ENCODE results near the gene ERAL1. TPM values are rescaled to one million over a fixed set of nuclear protein-coding genes. Genes with fewer than 3 reads are reported as not detected.

ERAL1 gene
- total RNA-seq, 6 experiments from 2014 or later: 21.6 to 47.1 (median 23.4) TPM

GRCh38 chr17:28907709-28908475, 53.1 kb downstream of the ERAL1 start:
- H3K36me3 ChIP-seq: peaks cover 0 to 53% (median 18%) of the 10 kb centered on the region in 4 donors
- no peaks in the 10 kb centered on the region for H3K27me3 ChIP-seq
- intact Hi-C loops (cut with DNase I): no loop called here
- 81% methylated on average over 3 of the region's 3 CpGs for WGBS (ENCODE audit: insufficient coverage, low coverage, low lambda C conversion rate, missing lambda C conversion rate)
- peaks cover 0 to 30% (median 7%) of the 10 kb centered on the region in 4 donors for H3K4me1 ChIP-seq
- TF ChIP-seq, protein P1, sequence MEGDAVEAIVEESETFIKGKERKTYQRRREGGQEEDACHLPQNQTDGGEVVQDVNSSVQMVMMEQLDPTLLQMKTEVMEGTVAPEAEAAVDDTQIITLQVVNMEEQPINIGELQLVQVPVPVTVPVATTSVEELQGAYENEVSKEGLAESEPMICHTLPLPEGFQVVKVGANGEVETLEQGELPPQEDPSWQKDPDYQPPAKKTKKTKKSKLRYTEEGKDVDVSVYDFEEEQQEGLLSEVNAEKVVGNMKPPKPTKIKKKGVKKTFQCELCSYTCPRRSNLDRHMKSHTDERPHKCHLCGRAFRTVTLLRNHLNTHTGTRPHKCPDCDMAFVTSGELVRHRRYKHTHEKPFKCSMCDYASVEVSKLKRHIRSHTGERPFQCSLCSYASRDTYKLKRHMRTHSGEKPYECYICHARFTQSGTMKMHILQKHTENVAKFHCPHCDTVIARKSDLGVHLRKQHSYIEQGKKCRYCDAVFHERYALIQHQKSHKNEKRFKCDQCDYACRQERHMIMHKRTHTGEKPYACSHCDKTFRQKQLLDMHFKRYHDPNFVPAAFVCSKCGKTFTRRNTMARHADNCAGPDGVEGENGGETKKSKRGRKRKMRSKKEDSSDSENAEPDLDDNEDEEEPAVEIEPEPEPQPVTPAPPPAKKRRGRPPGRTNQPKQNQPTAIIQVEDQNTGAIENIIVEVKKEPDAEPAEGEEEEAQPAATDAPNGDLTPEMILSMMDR (IDR thresholded peaks at IDR 0.05): no peak
- TF ChIP-seq POLR2A (IDR thresholded peaks at IDR 0.05): no peak
- ATAC-seq (no peak), DNase-seq (no peak)
- H3K4me3 ChIP-seq: no peak overlapping the region
- H3K27ac ChIP-seq: peak overlapping the region in 2 of 3 donors; percentile 29 to 41
- no peaks in the 10 kb centered on the region for H3K9me3 ChIP-seq

DNA sequence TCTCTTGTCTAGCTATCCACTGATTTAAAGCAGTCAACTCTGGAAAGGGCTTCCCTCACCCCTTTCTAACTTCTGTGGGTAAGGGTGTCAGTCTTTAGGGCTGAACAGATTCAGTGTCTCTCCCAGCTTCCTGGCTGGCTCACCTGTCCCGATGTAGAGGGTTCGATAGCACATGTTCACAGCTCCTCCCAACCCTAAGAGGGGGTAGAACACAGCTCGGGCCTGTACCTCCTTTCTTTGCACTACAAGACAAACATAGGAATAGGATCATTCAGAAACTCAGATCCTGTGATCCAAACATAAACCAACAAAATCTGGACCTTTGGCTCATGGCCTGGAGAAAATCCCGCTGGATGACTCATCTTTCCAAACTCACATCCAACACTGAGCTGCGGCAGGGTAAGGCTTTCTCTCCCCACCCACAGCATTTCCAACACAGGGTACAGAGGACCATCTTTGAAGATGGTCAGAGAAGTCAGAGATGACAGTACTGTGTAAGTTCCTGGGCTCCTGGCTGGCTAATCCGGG, 53.9 kb downstream of the ERAL1 start:
- peak; percentile 53 to 73 (median 69) for ATAC-seq
- Histone ChIP-seq H3K4me1 (peaks cover 0 to 30% (median 9%) of the 10 kb centered on the region in 4 donors), H3K9me3 (no peaks in the 10 kb centered on the region), H3K27me3 (no peaks in the 10 kb centered on the region), H3K4me3 (no peak overlapping the region), H3K36me3 (peaks cover 0 to 61% (median 20%) of the 10 kb centered on the region in 4 donors), H3K27ac (peak overlapping the region; percentile 29 to 64 (median 41))
- no peak for TF ChIP-seq POLR2A (IDR thresholded peaks at IDR 0.05)
- TF ChIP-seq, protein P1 (IDR thresholded peaks at IDR 0.05): no peak
- intact Hi-C loops (cut with DNase I): no loop called here
- no peak for DNase-seq
- WGBS (ENCODE audit: insufficient coverage, low coverage, low lambda C conversion rate, missing lambda C conversion rate): 30% methylated on average over 5 of the region's 6 CpGs

- intact Hi-C loops (cut with DNase I): loop anchor here (10.0 kb wide), 2 partner anchors 56 to 156 kb away; partner anchors contain the start of gene ERAL1 (in 1 of the 2)
- 100% methylated on average over 1 of the region's 1 CpG for WGBS (ENCODE audit: insufficient coverage, low coverage, low lambda C conversion rate, missing lambda C conversion rate)
- H3K36me3 ChIP-seq: peaks cover 0 to 78% (median 31%) of the 10 kb centered on the region in 4 donors
- H3K4me1 ChIP-seq: peaks cover 0 to 30% (median 9%) of the 10 kb centered on the region in 4 donors
- no peak for DNase-seq
- TF ChIP-seq, protein P1 (IDR thresholded peaks at IDR 0.05): no peak
- no peak for TF ChIP-seq POLR2A (IDR thresholded peaks at IDR 0.05)
- H3K9me3 ChIP-seq: no peaks in the 10 kb centered on the region
- ATAC-seq: no peak
- H3K27ac ChIP-seq: no peak overlapping the region
- H3K27me3 ChIP-seq: no peaks in the 10 kb centered on the region
- H3K4me3 ChIP-seq: no peak overlapping the region
Measured at GRCh38 chr17:28910534-28910933, 55.7 kb downstream of the ERAL1 start.

MicroRNAs encoded within 50 kb of the gene (microRNA counts, 767-probe panel; counts per million panel counts)
- microRNA hsa-miR-144-3p: 8,193 counts per million, percentile 33 among the panel's probes with 10 or more counts
- microRNA hsa-miR-451a: 237 counts per million

Small RNA genes lying within 50 kb of the gene (microRNA-seq; reads per million reads assigned to microRNA genes)
- gene MIR451B: 0 reads per million in 2 donors

Small RNA genes lying within 50 kb of the gene (small RNA-seq; reads per million reads assigned to genes)
- 0 reads per million in 2 experiments for gene RF00019

Other genes starting within 250 kb of the ERAL1 start
- gene RSKR, start 240.8 kb upstream of the ERAL1 start, total RNA-seq: 1 to 10 TPM; 1.5 to 7.3 (median 4.2) TPM
- gene BLTP2, start 209.9 kb upstream of the ERAL1 start, total RNA-seq: 10 to 100 TPM; 33.2 to 90.3 (median 47.1) TPM
- gene SDF2, start 193.1 kb upstream of the ERAL1 start, total RNA-seq: 10 to 100 TPM; 24.6 to 31.8 (median 26.4) TPM
- gene SUPT6H, start 192.8 kb upstream of the ERAL1 start, total RNA-seq: 10 to 100 TPM; 28.8 to 38.0 (median 34.0) TPM
- under 1 TPM in 5 of 6 experiments, not detected in 1; 0.18 to 0.97 (median 0.54) TPM for gene PROCA1, start 143.1 kb upstream of the ERAL1 start, total RNA-seq
- gene RAB34, start 137.1 kb upstream of the ERAL1 start, total RNA-seq: 10 to 100 TPM in 1 of 6 experiments, 1 to 10 TPM in 5; 2.5 to 12.5 (median 4.7) TPM
- gene RPL23A, start 135.0 kb upstream of the ERAL1 start, total RNA-seq: 100 to 1,000 TPM; 212 to 464 (median 362) TPM
- 10 to 100 TPM in 1 of 6 experiments, 1 to 10 TPM in 5; 2.9 to 11.0 (median 7.0) TPM for gene TLCD1, start 128.8 kb upstream of the ERAL1 start, total RNA-seq
- gene NEK8, start 126.2 kb upstream of the ERAL1 start, total RNA-seq: 1 to 10 TPM; 1.6 to 5.4 (median 3.2) TPM
- 10 to 100 TPM; 26.4 to 55.2 (median 42.3) TPM for gene TRAF4, start 111.0 kb upstream of the ERAL1 start, total RNA-seq
- 10 to 100 TPM in 1 of 6 experiments, 1 to 10 TPM in 5; 5.8 to 12.0 (median 8.8) TPM for gene FAM222B, start 12.2 kb upstream of the ERAL1 start, total RNA-seq
- 100 to 1,000 TPM in 1 of 6 experiments, 10 to 100 TPM in 5; 64.9 to 131 (median 82.8) TPM for gene FLOT2, start 42.7 kb downstream of the ERAL1 start, total RNA-seq
- 10 to 100 TPM in 3 of 6 experiments, 1 to 10 TPM in 3; 3.4 to 27.4 (median 8.8) TPM for gene DHRS13, start 48.1 kb downstream of the ERAL1 start, total RNA-seq
- 10 to 100 TPM; 13.0 to 33.1 (median 17.4) TPM for gene PHF12, start 96.5 kb downstream of the ERAL1 start, total RNA-seq
- not detected for gene SEZ6, start 151.0 kb downstream of the ERAL1 start, total RNA-seq
- 100 to 1,000 TPM; 167 to 322 (median 226) TPM for gene PIPOX, start 188.1 kb downstream of the ERAL1 start, total RNA-seq